GM12891 (cell line): Measurements from ENCODE around the gene CSNK2A1.
"Not testable (repeated sequence)": the region's sequence is repeated elsewhere in the genome, so short reads cannot be mapped to it uniquely, and the experiment has no call there.

ENCODE experiments used
- POLR2A ChIP-seq: IDR thresholded peaks from 2 replicates; pipeline ENCODE4 v1.6.1; 2011; ENCODE audit warnings: low read depth, low read length, control low read depth
- POLR2AphosphoS5 ChIP-seq: IDR thresholded peaks from 2 replicates; pipeline ENCODE4 v1.6.1; 2011; ENCODE audit warnings: low read depth, low read length, control low read depth
- TAF1 ChIP-seq: IDR thresholded peaks from 2 replicates; pipeline ENCODE4 v1.6.1; 2011; ENCODE audit warnings: low read depth, low read length, control low read depth

GRCh38 chr20:510328-511057 is 33.1 kb downstream of the CSNK2A1 start:
- not testable (repeated sequence) for TF ChIP-seq POLR2A, POLR2AphosphoS5, TAF1
